HFF-Myc (cell line): ENCODE results near the gene TPCN1.
"Not testable (repeated sequence)": the region's sequence is repeated elsewhere in the genome, so short reads cannot be mapped to it uniquely, and the experiment has no call there.

Experiments used
- DNase-seq: peaks from one replicate; pipeline ENCODE4 v3.0.0-alpha.2; 2011; ENCODE audit warnings: low read depth; ENCODE audit errors: extremely low read depth
- H3K4me3 ChIP-seq: replicated peaks from 2 replicates; pipeline ENCODE4 v1.5.1; 2011; ENCODE audit warnings: low read depth, mild to moderate bottlenecking, control low read depth, low read length
- CTCF ChIP-seq: IDR thresholded peaks from 2 replicates; pipeline ENCODE4 v1.5.1; 2012; ENCODE audit warnings: mild to moderate bottlenecking, low read depth, low read length, control low read depth; ENCODE audit errors: missing control alignments

Gene TPCN1

DNA sequence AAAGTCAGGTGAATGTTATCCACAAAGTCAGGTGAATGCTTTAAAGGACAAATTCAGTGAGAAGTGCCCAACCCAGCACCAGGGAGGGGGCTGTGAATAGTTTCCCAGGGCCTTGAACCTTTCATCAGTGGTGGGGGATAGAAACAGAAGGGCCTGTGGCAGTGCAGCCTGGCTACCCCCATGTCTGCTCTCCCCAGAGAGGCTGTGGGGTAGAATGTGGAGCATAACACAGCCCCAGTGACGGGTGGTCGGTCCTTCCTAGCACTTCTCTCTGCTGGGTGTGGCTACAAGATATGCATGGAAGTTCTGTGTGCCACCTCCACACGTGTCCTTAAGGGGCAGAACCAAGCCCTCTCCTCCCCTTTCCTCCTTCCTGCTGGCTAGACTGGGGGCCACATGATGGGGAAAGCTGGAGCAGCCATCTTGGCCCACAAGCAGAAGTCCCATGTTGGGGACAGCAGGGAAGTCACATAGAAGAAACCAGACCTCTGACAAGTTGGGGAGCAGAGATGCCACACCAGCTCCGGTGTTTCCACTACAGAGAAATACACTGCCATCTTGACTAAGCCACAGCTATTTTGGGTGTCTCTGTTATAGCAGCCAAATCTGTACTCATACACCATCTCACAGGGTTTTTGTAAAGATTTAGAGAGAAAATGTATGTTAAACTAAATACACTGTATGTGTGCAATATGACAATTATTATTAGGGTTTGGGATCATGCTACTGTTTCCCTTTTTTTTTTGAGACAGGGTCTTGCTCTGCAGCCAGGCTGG is 18.8 kb upstream of the TPCN1 start:
- DNase-seq: no peak
- no peak for TF ChIP-seq CTCF
- H3K4me3 ChIP-seq: no peak overlapping the region

DNA sequence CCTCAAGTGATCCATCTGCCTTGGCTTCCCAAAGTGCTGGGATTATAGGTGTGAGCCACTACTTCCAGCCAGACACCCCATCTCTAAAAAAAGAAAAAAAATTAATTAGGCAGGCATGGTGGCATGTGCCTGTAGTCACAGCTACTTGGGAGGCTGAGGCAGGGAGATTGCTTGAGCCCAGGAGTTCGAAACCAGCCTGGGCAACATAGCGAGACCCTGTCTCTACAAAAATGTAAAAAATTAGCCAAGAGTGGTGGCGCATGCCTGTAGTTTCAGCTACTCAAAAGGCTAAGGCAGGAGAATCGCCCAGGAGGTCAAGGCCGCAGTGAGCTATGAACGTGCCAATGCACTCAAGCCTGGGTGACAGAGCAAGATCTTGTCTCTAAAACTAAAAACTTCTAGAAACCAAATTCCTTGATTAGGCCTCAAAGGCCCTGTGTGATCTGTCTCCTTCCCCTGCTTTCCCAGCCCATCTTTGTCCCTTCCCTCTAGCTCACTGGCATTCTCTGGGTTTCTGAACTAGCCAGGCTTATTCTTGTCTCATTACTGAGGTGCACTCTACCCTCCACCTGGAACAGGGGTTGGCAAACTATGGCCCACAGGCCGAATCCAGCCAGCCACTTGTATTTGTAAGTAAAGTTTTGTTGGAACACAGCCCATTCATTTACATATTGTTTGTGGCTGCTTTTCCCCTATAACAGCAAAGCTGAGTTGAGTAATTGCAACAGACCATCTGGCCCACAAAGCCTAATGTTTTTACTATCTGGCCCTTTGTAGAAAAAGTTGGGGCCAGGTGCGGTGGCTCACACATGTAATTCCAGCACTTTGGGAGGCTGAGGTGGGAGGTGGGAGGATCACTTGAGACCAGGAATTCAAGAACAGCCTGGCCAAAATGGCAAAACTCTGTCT is 17.2 kb upstream of the TPCN1 start:
- DNase-seq: no peak
- no peak overlapping the region for H3K4me3 ChIP-seq
- TF ChIP-seq CTCF: no peak

DNA sequence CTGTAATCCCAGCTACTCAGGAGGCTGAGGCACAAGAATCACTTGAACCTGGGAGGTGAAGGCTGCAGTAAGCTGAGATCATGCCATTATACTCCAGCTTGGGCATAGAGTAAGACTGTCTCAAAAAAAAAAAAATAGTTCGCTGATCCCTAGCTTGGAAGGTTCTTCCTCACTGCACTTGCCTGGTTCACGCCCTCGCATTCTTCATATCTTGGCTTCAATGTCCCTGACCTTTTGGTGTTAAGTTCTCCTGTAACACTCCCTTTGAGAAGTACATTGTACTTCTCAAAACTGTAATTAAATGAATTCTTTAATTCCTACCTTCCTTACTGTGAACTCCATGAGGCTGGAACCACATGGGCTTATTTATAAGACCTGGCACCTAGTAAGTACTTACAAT is 16.5 kb upstream of the TPCN1 start:
- DNase-seq: no peak

GRCh38 chr12:113206802-113207201 is 14.5 kb upstream of the TPCN1 start:
- not testable (repeated sequence) for DNase-seq, H3K4me3 ChIP-seq

More for the DNA sequence above, 16.5 kb upstream of the TPCN1 start:
- no peak for TF ChIP-seq CTCF
- H3K4me3 ChIP-seq: no peak overlapping the region

- TF ChIP-seq CTCF: no peak
- DNase-seq: no peak
- H3K4me3 ChIP-seq: no peak overlapping the region
These were observed 13.6 kb upstream of the TPCN1 start for GRCh38 chr12:113207613-113208040.

- peak; percentile 72 for DNase-seq
- no peak overlapping the region for H3K4me3 ChIP-seq
- no peak for TF ChIP-seq CTCF
These were observed 13.0 kb upstream of the TPCN1 start for GRCh38 chr12:113208041-113208934.

DNA sequence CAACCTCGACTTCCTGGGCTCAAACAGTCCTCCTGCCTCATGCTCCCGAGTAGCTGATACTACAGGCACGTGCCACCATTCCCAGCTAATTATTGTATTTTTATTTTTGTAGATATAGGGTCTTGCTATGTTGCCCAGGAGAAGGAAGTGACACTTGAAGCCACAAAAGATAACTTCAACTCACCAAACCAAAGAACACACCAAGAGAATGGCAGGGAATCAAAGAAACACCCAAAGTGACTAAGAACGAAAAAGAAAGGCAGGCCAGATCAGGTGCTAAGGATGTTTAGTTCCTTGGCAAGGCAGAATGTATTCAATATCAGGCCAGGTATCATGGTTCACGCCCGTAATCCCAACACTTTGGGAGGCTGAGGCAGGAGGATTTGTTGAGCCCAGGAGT is 10.1 kb upstream of the TPCN1 start:
- no peak for TF ChIP-seq CTCF
- no peak for DNase-seq
- no peak overlapping the region for H3K4me3 ChIP-seq
